Hematopoietic multipotent progenitor cell (in vitro differentiated cells): ENCODE results near the gene RASA3. TPM values are rescaled to one million over a fixed set of nuclear protein-coding genes. Genes with fewer than 3 reads are reported as not detected.
"Not testable (repeated sequence)": the region's sequence is repeated elsewhere in the genome, so short reads cannot be mapped to it uniquely, and the experiment has no call there.

Source experiments
- DNase-seq, 3 donors: peaks; one replicate each; pipeline ENCODE4 v3.0.0-alpha.2; 2011 to 2015; ENCODE audit warnings: low read depth in 2 of 3, low spot score in 2 of 3
- total RNA-seq: library from RNA; depleted of rRNA; stranded (reverse); fragments of >200 nt; gene quantifications from one replicate; pipeline ENCODE4 v1.2.3, GENCODE V29; 2012

Gene RASA3
- total RNA-seq, 1 donor = 22.9 TPM

DNA sequence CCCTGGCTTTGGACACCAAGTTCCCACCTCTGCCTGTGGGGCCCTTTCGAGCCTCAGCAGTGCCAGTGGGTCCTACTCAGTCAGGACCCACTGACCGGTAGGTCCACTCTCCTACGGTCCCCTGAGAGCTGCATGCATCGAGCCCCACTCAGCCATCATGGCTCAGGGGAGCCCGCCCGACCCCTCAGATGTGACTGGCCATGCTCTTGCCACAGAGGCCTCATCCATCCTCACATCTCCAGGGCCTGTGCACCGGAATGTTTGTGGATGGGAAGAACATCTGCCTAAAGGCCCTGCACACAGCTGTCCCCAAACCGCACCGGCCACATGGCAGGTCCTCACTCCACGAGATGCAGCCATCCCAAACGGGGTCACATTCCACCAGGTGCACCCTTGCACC, 105.9 kb downstream of the RASA3 start:
- no peak for DNase-seq

- no peak for DNase-seq
These were observed 106.5 kb downstream of the RASA3 start for GRCh38 chr13:114025714-114026431.

- no peak for DNase-seq
These were observed 107.1 kb downstream of the RASA3 start for GRCh38 chr13:114025405-114025713.

DNA sequence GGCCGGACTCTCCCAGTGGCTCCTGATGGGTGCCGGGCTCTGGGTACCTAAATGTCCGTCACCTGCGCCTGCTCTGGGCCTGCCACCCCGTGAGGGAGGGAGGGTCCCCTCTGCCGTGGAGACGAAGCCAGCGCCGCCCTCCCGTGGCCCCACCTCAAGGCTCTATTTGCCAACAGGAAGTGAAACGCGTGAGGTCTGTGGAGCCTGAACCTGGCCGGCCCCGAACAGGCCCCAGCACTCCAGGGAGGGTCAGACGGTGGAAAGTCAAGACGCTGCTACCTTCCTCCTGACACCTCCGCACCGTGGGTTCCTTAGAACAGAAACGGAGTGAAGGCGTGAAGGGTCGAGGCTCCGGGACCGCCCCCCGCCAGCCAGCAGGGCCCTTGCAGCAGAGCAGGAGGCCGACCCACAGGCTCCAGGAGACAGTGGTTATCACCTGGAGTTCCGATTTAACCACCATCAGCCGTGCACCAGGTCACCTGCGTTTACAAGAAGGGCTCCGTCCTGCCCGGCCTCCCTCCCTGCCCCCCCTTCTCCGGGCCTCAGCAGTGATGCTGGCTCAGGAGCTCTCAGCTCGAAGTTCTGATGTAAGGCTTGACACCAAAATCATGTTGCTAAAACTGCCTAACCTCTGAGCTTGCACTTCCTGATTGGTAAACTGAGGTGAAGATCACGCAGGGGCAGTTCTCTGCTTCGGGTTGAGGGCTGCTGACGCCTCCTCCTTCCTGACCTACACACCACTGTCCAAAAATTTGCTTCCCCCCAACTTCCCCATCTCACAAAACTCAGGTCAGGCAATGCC, 107.6 kb downstream of the RASA3 start:
- no peak for DNase-seq

DNA sequence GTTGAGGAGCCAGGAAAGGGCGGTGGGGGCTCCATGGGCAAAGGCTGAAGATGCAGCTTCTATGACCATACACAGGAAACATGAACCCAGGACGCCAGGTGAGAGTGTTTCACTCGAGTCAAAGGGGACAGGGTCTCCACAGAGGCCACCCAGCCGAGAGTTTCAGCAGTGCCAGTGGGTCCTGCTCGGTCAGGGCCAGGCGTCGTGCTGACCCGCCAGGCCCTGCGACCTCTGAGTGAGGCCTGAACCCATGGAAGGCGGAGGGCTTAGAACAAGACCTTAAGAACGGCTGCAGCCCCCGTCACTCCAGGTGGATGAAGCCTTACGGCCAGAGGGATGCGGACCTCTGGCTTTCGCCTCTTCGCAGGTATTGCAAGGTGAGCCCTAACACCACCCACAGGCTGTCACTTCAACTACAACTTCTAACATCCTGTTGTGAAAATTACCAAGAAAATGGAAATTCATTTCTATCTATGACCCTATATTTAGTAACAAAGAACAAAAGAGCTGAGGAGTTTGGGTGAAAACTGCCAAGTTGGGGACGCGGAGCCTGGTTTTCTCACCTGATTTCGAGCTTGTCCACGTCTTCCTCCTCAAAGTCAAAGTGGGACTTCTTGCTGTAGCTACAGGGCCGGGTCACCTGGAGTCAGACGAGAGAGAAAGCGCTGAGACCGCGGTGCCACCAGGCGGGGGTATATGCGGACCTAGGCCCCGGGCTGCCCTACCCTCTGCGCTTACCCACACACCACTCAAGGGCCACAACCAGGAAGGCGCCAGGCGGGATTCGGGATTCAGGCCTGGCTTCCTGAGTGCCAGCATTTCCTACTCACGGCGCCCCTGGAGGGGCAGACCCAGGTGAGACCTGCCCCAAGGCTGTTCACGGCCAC, 108.5 kb downstream of the RASA3 start:
- DNase-seq = no peak

DNA sequence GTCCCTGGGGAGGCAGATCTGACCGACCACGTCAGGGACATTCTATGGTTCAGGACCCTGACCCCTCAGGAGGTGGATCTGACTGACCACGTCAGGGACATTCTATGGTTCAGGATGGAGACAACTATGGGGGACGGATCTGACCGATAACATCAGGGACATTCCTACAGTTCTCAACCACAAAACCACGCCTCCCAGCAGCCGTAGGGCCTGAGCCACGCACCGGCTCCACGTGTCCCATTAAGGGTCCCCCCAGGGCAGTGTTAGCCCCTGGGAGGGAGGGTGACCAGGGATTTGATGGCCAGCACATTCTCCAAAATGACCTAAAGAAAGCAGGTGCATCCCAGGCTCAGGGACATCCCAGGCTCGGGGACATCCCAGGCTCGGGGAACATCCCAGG, 109.5 kb downstream of the RASA3 start:
- no peak for DNase-seq

GRCh38 chr13:114022309-114022669, 110.1 kb downstream of the RASA3 start:
- no peak for DNase-seq

GRCh38 chr13:114021464-114022308, 110.7 kb downstream of the RASA3 start:
- no peak for DNase-seq

DNA sequence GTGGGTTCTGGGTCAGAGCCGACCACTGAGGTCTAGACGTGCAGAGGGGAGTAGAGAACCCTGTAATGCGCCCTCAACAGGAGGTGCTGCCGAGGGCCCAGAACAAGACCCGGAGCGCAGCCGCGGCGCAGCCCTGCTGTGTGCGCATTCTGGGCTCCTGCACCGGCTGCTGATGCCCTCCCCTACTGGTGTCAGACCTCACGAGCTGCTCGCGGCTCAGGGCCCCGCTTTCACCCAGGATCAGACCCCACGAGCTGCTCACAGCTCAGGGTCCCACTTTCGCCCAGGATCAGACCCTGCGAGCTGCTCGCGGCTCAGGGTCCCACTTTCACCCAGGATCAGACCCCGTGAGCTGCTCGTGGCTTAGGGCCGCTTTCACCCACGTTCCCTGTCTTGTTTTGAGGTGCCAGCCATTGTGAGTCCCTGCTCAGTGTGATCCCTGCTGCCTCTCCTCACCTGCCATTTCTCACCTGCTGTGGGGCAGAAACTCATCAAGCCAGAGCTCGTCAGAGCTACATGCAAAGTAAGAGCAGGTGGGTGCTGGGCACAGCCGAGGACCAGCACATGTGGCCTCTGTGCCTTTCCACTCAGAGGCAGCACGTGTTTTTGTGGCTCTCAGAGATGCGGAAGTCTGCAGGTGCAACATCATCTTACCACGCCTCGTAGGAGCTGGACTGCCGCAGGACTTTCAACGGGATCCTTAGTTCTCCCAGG, 111.5 kb downstream of the RASA3 start:
- DNase-seq = no peak

DNA sequence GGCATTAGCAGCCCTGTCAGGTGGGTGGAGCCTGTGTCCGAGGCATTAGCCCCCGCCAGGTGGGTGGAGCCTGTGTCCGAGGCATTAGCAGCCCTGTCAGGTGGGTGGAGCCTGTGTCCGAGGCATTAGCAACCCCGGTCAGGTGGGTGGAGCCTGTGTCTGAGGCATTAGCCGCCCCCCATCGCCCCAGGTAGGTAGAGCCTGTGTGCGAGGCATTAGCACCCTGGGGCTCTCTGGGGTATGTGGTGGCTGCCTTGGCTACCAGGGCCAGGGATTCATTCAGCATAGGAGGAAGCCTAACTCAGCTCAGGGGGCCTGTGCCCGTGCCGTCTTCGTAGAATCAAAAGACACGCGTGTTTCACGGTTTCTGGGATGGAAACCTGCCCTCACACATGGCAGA, 112.3 kb downstream of the RASA3 start:
- DNase-seq = not testable (repeated sequence)

DNA sequence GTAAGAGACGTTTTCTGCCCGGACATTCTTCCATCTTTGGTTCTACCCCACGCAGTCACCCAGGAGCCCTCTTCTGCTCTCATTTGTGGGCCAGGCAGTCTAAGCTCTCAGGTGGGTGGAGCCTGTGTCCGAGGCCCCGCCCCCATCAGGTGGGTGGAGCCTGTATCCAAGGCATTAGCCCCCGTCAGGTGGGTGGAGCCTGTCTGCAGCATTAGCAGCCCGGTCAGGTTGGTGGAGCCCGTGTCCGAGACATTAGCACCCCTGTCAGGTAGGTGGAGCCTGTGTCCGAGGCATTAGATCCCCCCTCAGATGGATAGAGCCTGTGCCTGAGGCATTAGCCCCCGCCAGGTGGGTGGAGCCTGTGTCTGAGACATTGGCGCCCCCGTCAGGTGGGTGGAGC, 113.1 kb downstream of the RASA3 start:
- peak in 2 of 3 donors; percentile 12 to 15 for DNase-seq

DNA sequence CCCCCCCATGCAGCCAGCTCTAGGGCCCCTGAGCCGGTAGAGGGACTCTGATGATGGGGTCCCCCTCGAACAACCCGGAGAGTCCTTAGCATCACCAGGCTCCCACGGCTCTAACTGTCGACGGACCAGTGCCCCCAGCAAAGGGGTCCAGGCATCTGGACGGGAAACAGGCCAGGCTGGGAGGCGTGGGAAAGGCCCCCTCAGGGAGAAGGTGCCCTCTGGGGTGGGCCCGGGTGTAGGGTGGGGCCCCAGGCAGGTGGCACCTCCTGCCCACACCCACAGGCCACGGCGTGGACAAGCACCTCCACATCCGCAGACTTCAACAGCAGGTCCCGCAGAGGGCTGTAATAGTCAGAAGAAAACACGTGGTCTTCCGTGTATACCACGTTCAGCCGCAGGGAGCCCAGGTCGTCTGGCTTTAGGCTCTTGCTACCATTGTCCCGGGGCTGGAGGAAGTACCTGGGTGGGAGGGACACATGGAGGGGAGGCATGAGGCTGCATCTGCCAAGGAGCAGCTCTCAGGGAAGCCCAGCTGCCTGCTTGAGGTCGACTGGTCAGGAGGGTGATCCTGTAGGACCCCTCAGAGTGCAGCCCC, 113.9 kb downstream of the RASA3 start:
- DNase-seq = no peak

DNA sequence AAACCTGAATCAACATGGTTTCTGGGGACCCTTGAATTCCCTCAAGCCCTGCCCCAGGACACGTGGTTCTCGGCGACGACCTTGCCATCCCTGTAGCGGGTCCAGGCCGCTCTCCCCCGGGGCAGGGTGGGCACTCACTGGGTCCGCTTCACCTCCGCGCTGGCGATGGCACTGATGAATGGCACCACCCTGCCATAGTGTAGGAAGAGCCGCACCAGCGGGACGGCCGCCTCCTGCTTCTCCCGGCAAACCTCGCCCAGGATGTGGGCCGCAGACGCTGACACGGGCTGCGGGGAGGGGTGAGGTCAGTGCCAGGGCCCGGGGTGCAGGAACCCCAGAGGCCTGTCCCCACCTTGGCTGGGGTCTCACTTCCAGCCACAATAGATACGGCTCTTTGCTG, 114.5 kb downstream of the RASA3 start:
- no peak for DNase-seq

DNA sequence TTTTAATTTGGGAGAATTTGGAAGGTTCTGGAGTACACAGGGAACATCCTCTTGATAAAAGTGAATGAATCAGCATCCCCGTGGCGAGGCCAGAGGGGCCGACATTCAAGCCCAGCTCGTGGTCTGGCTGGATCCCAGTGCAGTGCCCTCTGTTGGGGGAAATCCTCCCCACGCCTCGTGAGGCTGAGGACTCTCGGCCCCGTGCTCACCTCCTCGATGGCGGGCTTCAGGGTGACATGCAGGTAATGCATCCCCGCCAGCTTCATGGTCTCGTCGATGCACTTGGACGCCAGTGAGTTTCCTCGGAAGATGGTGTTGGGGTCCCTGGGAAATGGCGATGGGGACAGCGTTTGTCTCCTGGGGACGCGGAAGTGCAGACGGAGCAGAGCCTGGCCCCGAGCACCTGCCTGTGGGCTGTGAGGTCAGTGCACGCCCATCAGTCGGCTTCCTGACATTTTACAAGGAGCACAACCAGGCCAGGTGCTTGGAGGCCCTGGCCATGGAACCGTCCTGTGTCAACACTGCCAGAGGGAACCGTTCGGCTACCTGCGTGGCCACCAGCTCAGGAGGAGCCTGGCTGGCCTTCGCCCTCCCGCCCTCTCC, 115.3 kb downstream of the RASA3 start:
- no peak for DNase-seq

DNA sequence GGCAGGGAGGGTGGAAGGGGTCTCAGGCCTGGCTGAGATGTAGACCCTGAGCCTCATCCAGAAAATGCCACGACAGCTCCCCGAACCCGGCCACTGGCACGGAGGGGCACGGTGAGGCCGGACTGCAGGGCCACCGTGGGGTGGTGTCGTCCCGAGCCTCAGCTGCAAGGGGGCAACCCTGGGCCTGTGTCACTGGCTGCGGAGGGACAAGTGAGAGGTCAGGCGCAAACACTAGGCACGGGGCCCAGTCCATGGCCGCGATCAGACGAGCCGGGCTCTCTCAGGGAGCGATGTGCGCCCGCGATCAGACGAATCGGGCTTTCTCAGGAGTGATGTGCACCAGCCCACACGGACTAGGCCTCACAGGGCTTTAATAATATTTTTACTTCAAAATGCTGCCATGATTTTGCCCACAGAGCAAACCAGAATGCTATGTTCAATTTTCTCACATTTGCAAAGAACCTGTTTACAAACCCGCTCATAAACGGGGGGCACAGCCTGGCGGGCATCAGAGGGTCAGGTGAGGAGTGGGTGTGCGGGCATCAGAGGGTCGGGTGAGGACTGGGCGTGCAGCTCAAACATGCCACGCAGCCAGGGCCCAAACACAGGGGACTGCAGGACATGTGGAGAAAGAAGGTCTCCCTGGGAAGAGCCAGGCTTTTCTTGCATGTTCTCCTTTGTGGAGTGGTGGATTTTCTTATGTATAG, 115.9 kb downstream of the RASA3 start:
- no peak for DNase-seq

GRCh38 chr13:114015969-114016295, 116.5 kb downstream of the RASA3 start:
- no peak for DNase-seq

- no peak for DNase-seq
These were observed 117.1 kb downstream of the RASA3 start for GRCh38 chr13:114015111-114015968.
